Germinal center (tissue), 1 donor: ENCODE results near the gene STAT5B.

Source experiments
- DNase-seq: peaks from one replicate; pipeline ENCODE4 v3.0.0; 2012; ENCODE audit warnings: mixed read lengths, low spot score

Gene STAT5B

DNA sequence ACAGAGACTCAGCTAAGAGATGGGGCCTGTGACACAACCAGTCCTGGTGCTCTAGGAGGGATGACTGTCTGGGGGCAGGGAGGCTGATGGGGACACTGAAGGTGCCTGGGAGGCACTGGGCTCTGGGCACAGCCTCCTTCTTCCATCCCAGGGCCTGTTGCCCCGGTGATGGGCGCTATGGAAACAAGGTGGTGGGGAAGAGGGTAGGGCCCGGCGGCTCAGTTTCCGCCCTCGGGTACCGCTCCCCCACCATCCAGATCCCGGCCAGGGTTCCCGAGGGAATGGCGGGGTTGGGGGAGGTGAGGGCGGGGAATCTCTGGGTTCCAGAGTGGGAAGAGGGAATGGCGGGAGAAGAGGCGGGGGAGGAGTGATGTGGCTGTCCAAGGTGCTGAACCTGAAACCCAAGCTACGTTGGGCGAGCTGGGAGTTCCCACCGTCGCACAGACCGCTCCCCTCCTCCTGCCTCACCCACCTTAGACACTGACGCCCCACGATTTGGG is 96.2 kb downstream of the STAT5B start:
- peak; percentile 44 for DNase-seq

DNA sequence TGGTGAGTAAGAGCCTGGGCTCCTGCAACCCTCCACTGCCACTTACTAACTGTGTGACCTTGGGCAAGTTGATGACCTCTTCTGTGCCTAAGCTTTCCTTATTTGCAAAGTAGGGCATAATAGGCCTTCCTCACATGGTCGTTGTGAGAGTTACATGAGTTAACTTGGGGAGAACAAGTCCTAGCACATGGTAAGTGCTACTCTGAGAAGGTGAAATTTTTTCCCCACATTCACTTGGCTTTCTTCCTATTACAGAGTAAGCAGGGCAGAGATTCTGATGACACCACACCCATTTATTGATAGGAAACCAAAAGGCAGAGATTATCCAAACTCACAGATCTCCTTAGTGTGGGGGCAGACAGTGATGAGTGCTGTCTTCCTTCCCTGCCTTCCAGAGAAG is 96.9 kb downstream of the STAT5B start:
- no peak for DNase-seq

DNA sequence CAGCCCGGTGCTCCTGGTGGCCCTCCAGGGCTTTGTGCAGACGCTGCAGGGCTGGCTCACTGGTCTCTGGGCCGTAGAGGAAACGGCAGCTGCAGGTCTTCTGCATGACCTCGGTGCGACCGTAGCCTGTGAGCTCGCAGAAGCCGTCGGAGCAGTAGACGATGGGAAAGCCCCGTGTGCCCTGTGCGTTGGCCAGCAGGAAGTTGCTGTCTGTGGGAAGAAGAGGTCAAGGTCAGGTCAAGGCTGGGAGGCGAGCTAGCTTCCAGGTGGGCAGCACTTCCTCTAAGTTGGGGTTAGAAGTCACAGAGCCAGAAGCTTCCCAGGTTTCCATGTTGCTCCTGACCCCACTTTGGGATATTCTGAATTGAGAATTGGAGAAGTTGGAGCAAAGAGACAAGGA is 97.4 kb downstream of the STAT5B start:
- DNase-seq: peak; percentile 32

DNA sequence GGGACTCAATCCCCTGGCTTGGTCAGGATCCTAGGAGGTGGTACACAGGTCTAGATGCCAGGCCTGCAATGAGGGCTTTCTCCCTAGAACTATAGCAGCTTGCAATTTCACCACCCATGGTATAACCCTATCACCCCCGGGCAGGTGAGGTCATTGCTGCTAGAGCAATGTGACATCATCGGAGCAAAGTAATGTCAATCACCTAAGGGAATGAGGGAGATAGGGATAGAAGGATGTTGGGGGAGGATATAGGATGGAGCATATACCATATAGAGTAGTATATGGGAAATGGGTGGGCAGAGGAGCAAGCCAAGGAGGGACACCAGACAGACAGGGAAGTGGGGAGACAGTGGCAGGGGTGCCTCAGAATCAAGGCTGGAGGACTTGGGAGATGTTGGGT is 98.5 kb downstream of the STAT5B start:
- DNase-seq: no peak

GRCh38 chr17:42174126-42174783 is 101.9 kb downstream of the STAT5B start:
- no peak for DNase-seq

DNA sequence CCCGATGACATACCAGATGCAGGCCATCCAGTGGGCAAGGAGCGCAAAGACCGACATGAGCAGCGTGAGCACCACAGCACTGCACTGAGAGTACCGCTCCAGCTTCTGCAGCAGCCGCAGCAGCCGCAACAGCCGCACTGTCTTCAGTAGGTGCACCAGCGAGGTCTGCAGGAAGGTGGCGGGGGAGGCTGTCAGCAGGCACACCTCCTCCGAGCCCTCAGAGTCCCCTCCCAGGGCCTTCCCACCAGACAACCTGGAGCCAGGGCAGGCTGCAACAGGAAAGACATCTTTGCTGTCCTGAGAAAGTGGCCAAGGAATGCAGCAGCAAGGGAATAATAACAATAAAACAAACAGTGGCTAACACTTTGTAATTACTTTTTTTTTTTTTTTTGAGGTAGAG is 104.4 kb downstream of the STAT5B start:
- no peak for DNase-seq

- DNase-seq: no peak
These were observed 106.8 kb downstream of the STAT5B start for GRCh38 chr17:42169351-42169750.

- DNase-seq: no peak
These were observed 108.4 kb downstream of the STAT5B start for GRCh38 chr17:42167807-42168206.

- DNase-seq: no peak
These were observed 109.9 kb downstream of the STAT5B start for GRCh38 chr17:42166196-42166763.

DNA sequence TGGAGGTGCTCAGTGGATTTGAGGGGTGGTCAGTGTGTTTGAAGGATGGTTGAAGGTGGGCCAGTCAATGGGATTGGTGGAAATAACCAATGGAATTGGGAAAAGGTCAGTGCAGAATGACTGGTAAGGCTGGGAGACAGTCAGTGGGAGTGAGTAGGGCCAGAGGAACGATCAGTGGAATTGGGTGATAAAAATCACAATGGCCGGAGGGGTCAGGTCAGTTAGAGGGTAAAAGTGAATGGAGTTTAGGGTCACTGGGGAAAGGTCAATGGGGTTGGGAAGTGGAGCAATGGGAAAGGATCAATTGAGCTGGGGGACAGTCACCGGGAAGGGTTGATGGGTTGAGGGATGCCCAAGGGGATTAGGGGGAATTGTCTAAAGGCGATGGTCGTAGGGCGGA is 110.4 kb downstream of the STAT5B start:
- DNase-seq: no peak

DNA sequence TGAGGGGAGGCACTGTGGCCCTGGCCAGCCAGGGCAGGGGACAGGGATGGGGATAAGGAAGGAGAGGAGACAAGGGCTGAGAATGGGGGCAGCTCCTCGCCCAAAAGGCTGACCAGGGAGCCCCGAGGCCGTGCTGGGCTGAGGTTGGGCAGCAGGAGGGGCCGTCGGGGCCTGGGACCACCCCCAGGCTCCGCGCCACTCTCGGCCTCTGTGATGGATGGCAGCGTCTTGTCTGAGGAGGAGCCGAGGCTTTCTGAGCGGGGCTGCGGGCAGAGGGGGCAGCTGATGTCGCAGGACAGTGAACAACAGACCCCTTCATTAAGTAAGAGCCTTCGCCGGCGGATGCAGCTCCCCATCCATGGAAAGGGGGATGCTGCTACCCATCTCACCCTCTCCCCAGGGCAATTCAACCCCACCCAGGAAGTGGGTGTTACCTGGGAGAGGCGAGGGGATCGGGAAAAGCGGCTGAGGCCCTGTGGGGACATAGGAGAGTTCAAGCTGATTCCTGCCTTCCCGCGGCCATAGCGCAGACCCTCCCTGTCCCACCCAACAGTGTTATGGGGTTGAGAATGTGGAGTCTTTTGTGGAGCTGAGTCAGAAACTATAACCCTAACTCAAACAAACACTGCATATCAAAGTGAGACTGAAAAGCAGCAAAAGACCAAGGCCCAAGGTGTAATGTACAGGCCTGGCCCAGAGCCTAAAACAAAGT is 112.3 kb downstream of the STAT5B start:
- DNase-seq: no peak

- DNase-seq: no peak
These were observed 113.1 kb downstream of the STAT5B start for GRCh38 chr17:42163113-42163512.

DNA sequence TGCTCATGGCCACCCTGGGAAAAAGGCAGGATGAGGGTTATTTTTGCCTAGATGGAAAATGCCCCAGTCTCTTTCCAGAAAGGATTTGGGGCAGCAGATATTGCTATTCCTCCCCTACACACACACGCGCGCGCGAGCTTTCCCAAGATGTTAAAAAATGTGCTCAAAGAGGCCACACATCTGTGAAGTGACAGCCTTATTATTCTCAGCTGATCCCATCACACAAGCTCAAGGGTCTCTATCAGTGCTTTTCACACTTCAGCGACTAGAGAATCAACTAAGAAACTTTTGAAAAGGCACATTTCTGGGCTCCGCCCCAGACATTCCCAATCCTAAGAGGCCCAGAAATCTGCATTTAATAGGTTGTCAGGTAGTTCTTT is 115.7 kb downstream of the STAT5B start:
- DNase-seq: no peak

DNA sequence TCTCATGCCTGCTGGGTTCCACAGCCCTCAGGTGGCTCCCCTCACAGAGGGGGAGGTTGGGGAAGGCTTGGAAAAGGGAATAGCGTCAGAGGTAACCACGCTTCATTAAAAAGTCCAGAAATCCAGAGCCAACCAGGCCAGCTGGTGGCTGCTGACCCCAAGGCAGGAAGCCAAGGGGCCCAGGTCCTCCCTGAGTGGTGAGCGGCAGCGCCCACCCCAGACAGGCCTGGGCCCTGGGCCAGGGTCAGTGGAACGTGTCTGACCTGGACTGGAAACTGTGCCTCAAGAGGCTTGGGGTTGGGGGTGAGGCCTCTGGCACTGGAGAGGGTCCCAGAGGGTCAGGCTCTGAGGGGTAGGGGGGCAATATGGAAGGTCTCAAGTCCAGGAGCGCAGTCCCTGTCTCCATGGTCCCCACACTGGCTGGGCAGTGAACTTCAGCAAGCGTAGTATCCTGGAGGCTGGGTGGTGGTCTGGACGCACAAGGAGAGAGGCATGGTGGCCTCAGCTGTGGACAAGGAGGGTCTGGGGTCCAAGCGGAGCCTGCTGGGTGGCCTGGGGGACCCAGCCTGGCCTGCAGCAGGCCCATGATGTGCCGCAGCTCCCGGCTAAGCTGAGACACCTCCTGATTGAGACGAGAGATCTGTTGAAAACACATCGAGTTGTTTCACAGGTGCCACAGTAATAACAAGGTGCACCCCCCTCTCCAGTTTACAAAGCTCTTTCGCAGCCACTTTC is 116.2 kb downstream of the STAT5B start:
- no peak for DNase-seq

DNA sequence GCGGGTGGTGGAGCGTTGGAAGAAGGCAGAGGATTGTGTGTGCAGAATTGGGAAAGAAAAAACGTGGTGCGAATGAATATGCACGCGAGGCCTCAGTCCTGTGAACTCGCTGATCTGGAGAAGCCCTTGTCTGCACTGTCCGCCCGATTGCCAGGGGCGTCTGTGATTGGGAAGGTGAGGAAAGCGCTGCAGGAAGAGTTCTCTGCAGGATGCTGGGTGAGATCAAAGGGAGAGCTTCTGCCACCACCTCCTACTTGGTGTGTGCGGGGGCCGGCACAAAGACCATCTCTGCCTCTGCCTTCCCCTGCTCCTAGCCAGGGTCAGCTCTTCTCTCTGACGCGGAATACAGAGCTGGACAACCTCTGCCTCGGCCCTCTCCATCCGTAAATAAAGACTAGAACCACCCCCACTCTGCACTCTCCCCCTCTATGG is 120.6 kb downstream of the STAT5B start:
- DNase-seq: no peak

DNA sequence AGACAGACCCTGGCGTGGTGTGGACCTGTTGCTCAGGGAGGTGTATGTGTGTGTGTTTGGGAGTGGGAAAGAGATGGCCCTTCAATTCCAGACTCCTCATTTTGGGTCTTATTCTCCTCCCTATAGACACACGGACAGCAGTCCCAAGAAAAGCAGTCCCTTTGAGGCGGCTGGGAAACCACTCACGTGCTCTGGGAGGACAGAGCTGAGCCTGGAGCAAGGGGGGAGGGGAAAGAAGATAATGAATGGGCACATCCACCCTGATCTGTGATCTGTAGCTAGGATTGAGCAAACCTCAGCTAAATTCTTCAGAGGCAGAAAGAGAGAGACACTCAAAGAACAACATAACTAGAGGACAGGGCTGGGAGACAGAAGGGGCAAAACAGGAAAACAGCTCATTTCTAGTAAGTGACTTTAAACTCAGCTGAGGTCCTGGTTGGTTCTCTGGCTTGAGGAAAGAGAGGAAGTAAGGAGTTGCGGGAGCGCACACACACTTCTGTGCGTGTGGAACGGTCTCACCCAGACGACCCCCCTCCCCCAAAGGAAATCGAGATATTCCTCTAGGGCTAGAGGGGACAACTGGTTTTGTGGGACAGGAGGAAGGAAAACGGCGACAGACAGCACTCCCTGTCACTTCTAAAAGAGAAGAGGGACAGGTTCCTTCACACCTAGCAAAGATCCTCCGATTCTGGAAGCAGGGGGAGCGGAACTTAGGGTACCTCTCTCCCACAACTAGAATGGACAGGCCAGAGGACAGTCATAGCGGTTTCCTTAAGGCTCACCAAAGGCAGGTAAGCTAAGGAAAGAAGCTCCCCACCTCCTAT is 122.1 kb downstream of the STAT5B start:
- no peak for DNase-seq
